ENCODE results near the gene SEC11C. TPM values are rescaled to one million over a fixed set of nuclear protein-coding genes. Genes with fewer than 3 reads are reported as not detected.

SEC11C gene
- total RNA-seq, 1 experiment from 2014 or later: 49.5 TPM

DNA sequence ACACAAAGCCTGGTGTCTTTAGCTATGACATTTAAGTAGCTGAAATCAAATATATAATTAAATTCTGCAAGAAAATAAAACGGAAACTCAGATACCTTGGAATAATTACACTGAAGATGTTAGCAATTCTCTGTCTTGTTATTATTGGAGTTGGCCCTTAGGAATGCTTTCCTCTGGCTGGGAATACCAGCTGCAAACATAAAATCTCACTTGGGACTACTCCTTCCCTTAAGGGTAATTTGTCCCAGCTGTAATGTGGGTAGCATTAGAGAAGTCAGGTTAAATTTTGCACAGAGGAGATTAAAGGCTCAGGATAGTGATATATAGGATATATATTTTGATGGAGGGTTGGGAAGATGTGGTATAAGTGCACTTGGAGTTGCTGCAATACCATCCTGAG, 43.0 kb downstream of the SEC11C start (continued):
- TF ChIP-seq, protein P1, sequence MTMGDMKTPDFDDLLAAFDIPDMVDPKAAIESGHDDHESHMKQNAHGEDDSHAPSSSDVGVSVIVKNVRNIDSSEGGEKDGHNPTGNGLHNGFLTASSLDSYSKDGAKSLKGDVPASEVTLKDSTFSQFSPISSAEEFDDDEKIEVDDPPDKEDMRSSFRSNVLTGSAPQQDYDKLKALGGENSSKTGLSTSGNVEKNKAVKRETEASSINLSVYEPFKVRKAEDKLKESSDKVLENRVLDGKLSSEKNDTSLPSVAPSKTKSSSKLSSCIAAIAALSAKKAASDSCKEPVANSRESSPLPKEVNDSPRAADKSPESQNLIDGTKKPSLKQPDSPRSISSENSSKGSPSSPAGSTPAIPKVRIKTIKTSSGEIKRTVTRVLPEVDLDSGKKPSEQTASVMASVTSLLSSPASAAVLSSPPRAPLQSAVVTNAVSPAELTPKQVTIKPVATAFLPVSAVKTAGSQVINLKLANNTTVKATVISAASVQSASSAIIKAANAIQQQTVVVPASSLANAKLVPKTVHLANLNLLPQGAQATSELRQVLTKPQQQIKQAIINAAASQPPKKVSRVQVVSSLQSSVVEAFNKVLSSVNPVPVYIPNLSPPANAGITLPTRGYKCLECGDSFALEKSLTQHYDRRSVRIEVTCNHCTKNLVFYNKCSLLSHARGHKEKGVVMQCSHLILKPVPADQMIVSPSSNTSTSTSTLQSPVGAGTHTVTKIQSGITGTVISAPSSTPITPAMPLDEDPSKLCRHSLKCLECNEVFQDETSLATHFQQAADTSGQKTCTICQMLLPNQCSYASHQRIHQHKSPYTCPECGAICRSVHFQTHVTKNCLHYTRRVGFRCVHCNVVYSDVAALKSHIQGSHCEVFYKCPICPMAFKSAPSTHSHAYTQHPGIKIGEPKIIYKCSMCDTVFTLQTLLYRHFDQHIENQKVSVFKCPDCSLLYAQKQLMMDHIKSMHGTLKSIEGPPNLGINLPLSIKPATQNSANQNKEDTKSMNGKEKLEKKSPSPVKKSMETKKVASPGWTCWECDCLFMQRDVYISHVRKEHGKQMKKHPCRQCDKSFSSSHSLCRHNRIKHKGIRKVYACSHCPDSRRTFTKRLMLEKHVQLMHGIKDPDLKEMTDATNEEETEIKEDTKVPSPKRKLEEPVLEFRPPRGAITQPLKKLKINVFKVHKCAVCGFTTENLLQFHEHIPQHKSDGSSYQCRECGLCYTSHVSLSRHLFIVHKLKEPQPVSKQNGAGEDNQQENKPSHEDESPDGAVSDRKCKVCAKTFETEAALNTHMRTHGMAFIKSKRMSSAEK (CRISPR knock-in tag; IDR thresholded peaks at IDR 0.05; ENCODE audit: borderline replicate concordance): no peak
- TF ChIP-seq ZBTB43 (CRISPR knock-in tag; IDR thresholded peaks at IDR 0.05) (no peak), GABPB1 (CRISPR knock-in tag; IDR thresholded peaks at IDR 0.05) (no peak), ZNF317 (CRISPR knock-in tag; IDR thresholded peaks at IDR 0.05; ENCODE audit: borderline replicate concordance, low read depth) (no peak), RELA (CRISPR knock-in tag; IDR thresholded peaks at IDR 0.05; ENCODE audit: borderline replicate concordance) (no peak), ZNF423 (CRISPR knock-in tag; IDR thresholded peaks at IDR 0.05) (no peak), FOXP1 (CRISPR knock-in tag; IDR thresholded peaks at IDR 0.05; ENCODE audit: borderline replicate concordance) (no peak), ZNF263 (CRISPR knock-in tag; IDR thresholded peaks at IDR 0.05; ENCODE audit: low read depth) (no peak)
- TF ChIP-seq, protein P2, sequence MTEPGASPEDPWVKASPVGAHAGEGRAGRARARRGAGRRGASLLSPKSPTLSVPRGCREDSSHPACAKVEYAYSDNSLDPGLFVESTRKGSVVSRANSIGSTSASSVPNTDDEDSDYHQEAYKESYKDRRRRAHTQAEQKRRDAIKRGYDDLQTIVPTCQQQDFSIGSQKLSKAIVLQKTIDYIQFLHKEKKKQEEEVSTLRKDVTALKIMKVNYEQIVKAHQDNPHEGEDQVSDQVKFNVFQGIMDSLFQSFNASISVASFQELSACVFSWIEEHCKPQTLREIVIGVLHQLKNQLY (CRISPR knock-in tag; IDR thresholded peaks at IDR 0.05): no peak
- TF ChIP-seq, protein P3, sequence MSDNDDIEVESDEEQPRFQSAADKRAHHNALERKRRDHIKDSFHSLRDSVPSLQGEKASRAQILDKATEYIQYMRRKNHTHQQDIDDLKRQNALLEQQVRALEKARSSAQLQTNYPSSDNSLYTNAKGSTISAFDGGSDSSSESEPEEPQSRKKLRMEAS (CRISPR knock-in tag; IDR thresholded peaks at IDR 0.05): no peak

DNA sequence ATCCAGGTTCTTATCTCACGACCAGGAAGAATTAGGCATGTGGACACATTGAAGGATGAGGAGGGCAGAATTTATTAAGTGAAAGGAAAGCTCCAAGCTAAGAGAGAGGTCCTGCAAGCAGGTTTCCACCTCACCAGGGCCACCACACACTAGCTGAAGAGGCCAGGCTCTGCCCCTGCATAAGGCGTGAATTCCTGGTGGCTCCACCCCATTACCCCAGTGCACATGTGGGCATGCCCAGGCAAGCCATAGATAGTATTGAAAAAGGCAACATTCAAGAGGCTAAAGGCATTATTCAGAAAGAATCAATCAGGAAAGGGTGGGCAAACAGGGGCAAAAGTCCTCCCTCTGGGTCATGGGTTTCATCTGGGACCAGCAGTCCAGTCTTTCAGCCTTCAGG, 49.3 kb downstream of the SEC11C start:
- Mint-ChIP-seq H3K27me3 (ENCODE audit: low read depth) (peaks cover 9% of the 10 kb centered on the region), H3K4me1 (no peaks in the 10 kb centered on the region), H3K4me3 (no peak overlapping the region), H3K36me3 (peaks cover 17% of the 10 kb centered on the region), H3K27ac (no peak overlapping the region), H3K9me3 (peaks cover 20% of the 10 kb centered on the region)
- ChIA-PET POLR2A (no interaction called here), CTCF (no interaction called here)
- TF ChIP-seq TEAD4 (CRISPR knock-in tag; IDR thresholded peaks at IDR 0.05) (no peak), SMAD4 (CRISPR knock-in tag; IDR thresholded peaks at IDR 0.05) (no peak), IRF1 (CRISPR knock-in tag; IDR thresholded peaks at IDR 0.05) (no peak), FOXP1 (CRISPR knock-in tag; IDR thresholded peaks at IDR 0.05; ENCODE audit: borderline replicate concordance) (no peak), ZNF232 (CRISPR knock-in tag; IDR thresholded peaks at IDR 0.05) (no peak), ZNF416 (CRISPR knock-in tag; IDR thresholded peaks at IDR 0.05) (no peak)
- TF ChIP-seq, protein P4, sequence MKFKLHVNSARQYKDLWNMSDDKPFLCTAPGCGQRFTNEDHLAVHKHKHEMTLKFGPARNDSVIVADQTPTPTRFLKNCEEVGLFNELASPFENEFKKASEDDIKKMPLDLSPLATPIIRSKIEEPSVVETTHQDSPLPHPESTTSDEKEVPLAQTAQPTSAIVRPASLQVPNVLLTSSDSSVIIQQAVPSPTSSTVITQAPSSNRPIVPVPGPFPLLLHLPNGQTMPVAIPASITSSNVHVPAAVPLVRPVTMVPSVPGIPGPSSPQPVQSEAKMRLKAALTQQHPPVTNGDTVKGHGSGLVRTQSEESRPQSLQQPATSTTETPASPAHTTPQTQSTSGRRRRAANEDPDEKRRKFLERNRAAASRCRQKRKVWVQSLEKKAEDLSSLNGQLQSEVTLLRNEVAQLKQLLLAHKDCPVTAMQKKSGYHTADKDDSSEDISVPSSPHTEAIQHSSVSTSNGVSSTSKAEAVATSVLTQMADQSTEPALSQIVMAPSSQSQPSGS (CRISPR knock-in tag; IDR thresholded peaks at IDR 0.05; ENCODE audit: borderline replicate concordance, low read depth): no peak
- TF ChIP-seq, protein P3 (CRISPR knock-in tag; IDR thresholded peaks at IDR 0.05): no peak
- TF ChIP-seq, protein P5, sequence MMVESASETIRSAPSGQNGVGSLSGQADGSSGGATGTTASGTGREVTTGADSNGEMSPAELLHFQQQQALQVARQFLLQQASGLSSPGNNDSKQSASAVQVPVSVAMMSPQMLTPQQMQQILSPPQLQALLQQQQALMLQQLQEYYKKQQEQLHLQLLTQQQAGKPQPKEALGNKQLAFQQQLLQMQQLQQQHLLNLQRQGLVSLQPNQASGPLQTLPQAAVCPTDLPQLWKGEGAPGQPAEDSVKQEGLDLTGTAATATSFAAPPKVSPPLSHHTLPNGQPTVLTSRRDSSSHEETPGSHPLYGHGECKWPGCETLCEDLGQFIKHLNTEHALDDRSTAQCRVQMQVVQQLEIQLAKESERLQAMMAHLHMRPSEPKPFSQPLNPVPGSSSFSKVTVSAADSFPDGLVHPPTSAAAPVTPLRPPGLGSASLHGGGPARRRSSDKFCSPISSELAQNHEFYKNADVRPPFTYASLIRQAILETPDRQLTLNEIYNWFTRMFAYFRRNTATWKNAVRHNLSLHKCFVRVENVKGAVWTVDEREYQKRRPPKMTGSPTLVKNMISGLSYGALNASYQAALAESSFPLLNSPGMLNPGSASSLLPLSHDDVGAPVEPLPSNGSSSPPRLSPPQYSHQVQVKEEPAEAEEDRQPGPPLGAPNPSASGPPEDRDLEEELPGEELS (CRISPR knock-in tag; IDR thresholded peaks at IDR 0.05): no peak
- DNase-seq (ENCODE audit: low spot score) (no peak), ATAC-seq (no peak)

Measured in WTC11 (cell line).